Measurements from ENCODE around the gene LRRC15. TPM values are rescaled to one million over a fixed set of nuclear protein-coding genes. Genes with fewer than 3 reads are reported as not detected.

LRRC15 gene
- total RNA-seq, 1 donor from 2014 or later, result 0.16 TPM

DNA sequence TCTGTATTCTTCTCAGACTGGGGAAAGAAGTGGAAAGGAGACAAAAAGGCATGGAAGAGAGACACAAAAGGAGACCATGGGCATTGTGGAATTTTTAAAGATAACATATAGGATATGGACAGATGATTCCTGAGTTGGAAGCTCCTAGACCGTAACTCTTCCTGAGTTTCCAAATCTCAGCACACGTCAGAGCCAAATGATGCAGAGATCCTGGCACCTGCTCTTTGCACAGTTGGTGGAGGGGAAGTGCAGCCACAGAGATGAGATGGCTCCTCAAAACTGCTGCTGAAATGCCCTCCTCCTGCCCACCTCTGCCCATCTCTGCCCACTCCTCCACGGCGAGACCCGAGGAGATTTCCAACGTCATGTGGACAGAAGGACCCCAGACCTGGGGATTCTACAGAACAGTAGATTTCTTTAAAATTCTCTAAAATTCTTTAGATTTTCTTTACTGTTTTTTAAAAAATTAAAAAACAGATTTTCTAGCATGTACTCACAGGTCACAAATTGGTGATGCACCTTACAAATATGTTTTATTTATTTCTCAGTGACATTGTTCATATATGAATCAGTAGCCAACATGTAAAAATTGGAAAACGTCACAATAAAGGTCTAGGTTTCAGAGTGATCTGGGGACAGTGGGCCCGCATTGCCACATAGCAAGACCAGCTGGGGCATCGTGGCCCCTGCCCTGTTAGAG, 26.5 kb downstream of the LRRC15 start:
- DNase-seq, result no peak
- ATAC-seq (ENCODE audit: poor library complexity), result no peak
- intact Hi-C loops (cut with DNase I), result no loop called here

GRCh38 chr3:194340757-194341400, 28.7 kb downstream of the LRRC15 start:
- ATAC-seq (ENCODE audit: poor library complexity) (no peak), DNase-seq (no peak)
- intact Hi-C loops (cut with DNase I), result loop anchor here (2.0 kb wide), 1 partner anchor 58 kb away; the partner anchor contains the start of gene GP5

DNA sequence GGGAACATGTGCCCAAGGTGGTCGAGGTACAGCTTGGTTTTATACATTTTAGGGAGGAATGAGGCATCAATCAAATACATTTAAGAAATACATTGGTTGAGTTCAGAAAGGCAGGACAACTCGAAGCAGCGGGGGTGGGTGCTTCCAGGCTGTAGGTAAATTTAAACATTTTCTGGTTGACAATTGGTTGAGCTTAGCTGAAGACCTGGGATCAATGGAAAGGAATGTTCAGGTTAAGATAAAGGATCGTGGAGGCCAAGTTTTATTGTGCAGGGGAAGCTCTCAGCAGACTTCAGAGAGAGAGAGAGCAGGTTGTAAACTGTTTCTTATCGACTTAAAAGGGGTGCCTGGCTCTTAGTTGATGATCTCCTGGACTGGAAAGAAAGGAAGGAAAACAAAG, 29.7 kb downstream of the LRRC15 start:
- ATAC-seq (ENCODE audit: poor library complexity) (no peak), DNase-seq (no peak)
- intact Hi-C loops (cut with DNase I), result loop anchor here (2.0 to 10.0 kb wide), 2 partner anchors 59 to 245 kb away; partner anchors contain the start of gene GP5

GRCh38 chr3:194339356-194339755, 30.2 kb downstream of the LRRC15 start:
- no peak for DNase-seq
- no peak for ATAC-seq (ENCODE audit: poor library complexity)
- intact Hi-C loops (cut with DNase I), result loop anchor here (10.0 kb wide), 1 partner anchor 245 kb away; no protein-coding TSS in a partner anchor

- intact Hi-C loops (cut with DNase I), result loop anchor here (10.0 kb wide), 1 partner anchor 247 kb away; no protein-coding TSS in a partner anchor
- no peak for DNase-seq
- no peak for ATAC-seq (ENCODE audit: poor library complexity)
These were observed 31.4 kb downstream of the LRRC15 start for GRCh38 chr3:194337965-194338753.

DNA sequence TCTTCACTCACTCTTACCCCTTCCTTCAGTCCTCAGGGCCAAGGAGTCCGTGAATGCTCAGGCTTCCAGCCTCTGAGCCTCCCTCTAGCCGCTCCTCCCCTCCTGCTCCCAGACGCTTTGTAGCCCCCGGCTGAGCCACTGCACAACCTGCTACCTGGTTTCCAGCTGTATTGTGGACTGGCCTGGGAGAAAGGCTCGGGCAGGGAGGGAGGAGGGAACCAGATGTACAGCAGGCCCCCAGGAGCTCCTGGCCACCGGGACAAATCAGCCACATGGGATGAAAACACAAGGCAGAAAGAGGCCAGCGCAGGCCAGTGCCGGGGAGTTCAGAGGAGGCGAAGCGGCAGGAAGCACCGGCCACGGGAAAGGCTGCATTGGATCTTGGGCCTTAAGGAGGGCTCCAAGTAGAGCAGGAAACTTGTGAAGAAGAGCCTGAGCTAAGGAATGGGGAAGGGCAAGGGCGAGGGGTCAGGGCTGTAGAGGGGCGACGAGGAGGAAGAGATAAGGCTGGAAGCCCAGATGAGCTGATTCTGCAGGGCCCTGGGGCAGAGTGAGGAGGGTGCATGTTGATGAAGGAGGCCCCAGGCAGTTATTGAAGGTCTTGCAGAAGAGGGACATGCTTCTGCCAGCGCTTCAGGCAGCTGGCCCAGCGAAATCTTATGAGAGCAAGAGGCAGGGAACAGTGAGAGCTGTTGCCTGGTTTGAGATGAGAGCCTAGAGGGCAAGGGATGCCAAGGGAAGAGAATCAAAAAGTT, 32.8 kb downstream of the LRRC15 start:
- intact Hi-C loops (cut with DNase I), result loop anchor here (10.0 kb wide), 1 partner anchor 248 kb away; no protein-coding TSS in a partner anchor
- no peak for ATAC-seq (ENCODE audit: poor library complexity)
- DNase-seq, result no peak

- ATAC-seq (ENCODE audit: poor library complexity) (no peak), DNase-seq (no peak)
- intact Hi-C loops (cut with DNase I), result loop anchor here (5.0 to 10.0 kb wide), 2 partner anchors 68 to 251 kb away; no protein-coding TSS in a partner anchor
These were observed 35.6 kb downstream of the LRRC15 start for GRCh38 chr3:194333981-194334320.

GRCh38 chr3:194333212-194333980, 36.1 kb downstream of the LRRC15 start:
- intact Hi-C loops (cut with DNase I), result loop anchor here (5.0 to 10.0 kb wide), 2 partner anchors 69 to 251 kb away; no protein-coding TSS in a partner anchor
- ATAC-seq (ENCODE audit: poor library complexity) (peak; percentile 94), DNase-seq (peak; percentile 92)

DNA sequence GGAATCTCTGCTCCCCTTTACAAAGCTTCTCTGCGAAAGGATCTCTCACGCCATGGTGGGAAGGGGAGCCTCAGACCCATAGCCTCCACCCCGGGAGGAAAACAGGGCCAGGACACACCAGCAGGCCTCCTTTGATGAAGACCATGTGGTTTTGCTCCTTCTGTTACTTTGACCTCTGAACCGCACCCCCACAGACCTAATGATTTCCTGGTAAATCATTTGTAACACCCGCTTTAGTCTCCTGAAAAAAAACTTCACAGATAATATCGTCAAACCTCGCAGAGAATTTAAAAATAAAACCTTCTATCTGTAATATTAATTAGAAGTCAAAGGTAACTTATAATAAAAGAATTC, 36.7 kb downstream of the LRRC15 start:
- ATAC-seq (ENCODE audit: poor library complexity) (no peak), DNase-seq (no peak)

DNA sequence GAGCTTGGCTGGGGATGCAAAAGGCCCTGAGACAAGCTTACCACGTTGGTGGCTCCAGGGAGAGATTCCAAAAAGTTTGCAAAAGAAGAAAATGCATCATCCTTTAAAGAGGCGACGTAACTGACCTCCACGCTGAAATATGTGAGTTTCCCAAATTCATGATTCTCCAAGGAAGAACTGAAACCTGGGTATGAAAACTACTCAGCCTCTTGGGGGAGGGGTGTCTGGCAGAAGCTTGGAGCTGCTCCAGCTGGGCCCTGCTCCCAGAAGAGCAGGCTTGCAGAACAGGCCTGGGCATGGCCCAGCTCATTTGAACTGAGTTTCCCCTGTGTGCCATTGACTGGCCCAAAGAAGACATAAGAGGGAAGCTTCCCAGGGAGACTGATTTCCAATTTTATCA, 39.0 kb downstream of the LRRC15 start:
- ATAC-seq (ENCODE audit: poor library complexity) (peak; percentile 76), DNase-seq (peak; percentile 80)
- intact Hi-C loops (cut with DNase I), result loop anchor here (5.0 to 10.0 kb wide), 2 partner anchors 72 to 254 kb away; no protein-coding TSS in a partner anchor

More for the DNA sequence above, 36.7 kb downstream of the LRRC15 start:
- intact Hi-C loops (cut with DNase I), result loop anchor here (5.0 to 10.0 kb wide), 2 partner anchors 69 to 252 kb away; no protein-coding TSS in a partner anchor

DNA sequence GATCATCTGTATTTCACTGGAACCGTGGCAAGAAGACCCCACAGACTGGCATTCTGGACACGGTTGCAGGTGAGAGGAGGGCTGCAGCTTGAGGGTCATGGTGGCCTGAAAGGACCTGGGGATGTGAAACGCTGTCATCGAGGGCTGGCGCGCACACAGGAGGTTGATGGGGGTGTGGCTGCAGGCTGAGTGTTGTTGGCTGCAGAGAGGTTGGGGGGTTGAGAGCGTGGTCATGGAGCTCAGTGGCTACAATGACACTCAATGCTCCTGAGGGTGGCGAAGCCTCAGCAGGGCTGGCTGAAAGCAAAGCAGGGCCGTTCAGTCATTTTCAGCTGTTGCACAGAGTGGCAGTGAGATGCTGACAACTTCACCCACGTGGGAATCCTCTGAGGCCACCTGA, 39.4 kb downstream of the LRRC15 start:
- DNase-seq, result peak; percentile 39
- intact Hi-C loops (cut with DNase I), result loop anchor here (5.0 to 10.0 kb wide), 2 partner anchors 72 to 255 kb away; no protein-coding TSS in a partner anchor
- ATAC-seq (ENCODE audit: poor library complexity), result peak; percentile 9

DNA sequence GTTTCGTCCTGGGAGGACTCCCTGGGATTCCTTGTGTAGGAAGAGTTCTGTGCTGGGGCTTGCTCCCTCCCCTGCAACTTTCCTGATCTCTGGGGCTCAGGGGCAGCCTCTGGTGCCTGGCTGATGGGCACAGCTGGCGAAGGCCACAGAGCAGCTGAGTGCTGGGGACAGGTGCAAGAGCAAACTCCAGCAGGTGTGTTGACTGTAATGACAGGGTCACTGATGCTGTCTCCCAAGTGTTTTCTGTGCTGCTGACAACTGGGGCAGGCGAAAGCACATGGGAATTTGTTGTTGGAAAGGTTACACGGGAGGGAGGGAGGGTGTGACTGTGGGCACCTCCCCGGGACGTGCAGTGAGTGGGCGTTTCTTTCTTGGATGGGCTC, 40.0 kb downstream of the LRRC15 start:
- DNase-seq (peak; percentile 10), ATAC-seq (ENCODE audit: poor library complexity) (no peak)
- intact Hi-C loops (cut with DNase I), result no loop called here

DNA sequence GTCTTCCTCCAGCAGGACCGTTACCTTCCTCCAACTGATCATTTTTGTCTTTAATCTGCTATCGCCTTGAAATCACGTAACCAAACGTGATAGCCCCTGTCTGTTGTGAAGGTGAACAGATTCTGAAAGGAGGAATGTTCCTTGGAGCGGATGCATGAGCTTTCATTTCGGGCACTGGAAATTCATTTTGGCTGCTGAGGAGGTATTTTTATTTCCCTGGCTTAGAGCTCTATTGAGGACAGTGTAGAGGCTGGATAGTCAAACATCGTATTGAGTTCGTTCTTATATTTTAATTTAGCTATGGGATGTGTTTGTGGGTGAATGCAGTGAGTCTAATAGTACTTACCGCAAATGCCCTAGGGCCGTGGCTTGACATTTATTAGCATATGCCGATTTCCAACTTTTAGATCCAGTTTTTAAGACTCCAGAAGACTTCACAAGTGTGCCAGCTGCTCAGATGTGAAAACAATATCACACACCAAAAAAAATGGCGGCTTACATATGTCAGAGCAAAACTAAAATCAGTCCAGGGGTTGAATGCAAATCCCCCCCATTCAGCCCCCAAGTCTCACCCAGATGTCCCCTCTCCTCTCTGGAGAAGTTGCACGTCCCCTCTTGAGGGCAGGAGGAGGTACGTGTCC, 40.5 kb downstream of the LRRC15 start:
- no peak for ATAC-seq (ENCODE audit: poor library complexity)
- no peak for DNase-seq
- intact Hi-C loops (cut with DNase I), result no loop called here

DNA sequence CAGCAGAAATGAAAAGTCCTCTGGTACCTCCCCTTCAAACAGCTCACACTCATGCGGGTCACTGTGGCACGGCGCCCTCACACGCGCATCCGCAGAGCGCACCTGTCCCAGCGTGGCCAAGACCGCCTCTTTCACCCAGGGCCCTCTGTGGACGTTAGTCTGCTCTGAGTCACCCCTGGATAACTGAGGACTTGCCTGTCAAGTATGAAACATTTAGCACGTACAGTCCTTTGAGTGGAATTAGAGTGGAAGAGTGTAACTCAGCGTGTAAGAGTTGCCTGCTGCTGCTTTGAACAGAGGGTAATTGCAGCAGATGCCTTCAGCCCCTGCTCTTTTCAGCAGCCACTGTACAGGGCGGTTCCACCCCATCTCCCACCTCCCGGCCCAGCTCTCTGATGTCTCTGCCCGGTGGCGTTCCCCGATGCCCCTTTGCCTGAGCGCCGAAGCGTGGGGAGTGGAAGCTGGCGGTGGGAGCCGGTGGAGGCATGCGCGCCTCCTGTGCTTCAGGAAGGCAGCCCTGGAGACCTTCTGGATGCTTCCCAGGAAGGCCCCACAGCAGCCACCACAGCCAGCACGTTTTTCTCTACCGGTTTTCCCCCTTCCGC, 41.4 kb downstream of the LRRC15 start:
- DNase-seq (no peak), ATAC-seq (ENCODE audit: poor library complexity) (no peak)
- intact Hi-C loops (cut with DNase I), result no loop called here

DNA sequence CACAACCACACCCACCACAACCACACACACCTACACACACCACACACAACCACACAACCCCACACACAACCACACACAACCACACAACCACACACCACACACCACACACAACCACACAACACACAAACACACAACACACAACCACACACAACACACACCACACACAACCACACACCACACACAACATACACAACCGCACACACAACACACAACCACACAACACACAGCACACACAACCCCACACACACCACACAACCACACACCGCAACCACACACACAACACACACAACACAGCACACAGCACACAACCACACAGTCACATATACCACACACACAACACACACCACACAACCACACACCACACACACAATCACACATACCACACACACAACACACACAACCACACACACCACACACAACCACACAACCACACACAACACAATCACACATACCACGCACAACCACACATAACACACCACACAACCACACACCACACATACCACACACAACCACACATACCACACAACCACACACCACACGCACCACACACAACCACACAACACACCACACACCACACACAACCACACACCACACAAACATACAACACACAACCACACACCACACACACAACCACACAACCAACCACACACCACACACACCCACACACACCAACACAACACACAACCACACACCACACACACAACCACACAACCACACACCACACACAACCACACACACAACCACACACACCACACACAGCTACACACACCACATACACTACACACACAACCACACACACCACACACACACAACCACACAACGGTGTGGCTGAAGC, 42.1 kb downstream of the LRRC15 start:
- DNase-seq, result no peak
- ATAC-seq (ENCODE audit: poor library complexity), result no peak
- intact Hi-C loops (cut with DNase I), result no loop called here

DNA sequence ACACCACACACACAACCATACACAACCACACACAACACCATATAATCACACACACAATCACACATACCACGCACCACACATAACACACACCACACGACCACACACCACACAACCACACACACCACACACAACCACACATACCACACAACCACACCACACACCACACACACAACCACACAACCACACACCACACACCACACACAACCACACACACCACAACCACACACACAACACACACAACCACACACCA, 42.6 kb downstream of the LRRC15 start:
- DNase-seq (no peak), ATAC-seq (ENCODE audit: poor library complexity) (no peak)
- intact Hi-C loops (cut with DNase I), result no loop called here

Data from Right ventricle myocardium superior (tissue), 1 donor.